NCI-H128 (cell line): ENCODE measurements around the gene ESRRA.

ENCODE experiments used
- DNase-seq: peaks from one replicate; lab custom pipeline; 2025; ENCODE audit not compliant: unreplicated experiment; lab: John Stamatoyannopoulos, UW

Gene ESRRA

DNA sequence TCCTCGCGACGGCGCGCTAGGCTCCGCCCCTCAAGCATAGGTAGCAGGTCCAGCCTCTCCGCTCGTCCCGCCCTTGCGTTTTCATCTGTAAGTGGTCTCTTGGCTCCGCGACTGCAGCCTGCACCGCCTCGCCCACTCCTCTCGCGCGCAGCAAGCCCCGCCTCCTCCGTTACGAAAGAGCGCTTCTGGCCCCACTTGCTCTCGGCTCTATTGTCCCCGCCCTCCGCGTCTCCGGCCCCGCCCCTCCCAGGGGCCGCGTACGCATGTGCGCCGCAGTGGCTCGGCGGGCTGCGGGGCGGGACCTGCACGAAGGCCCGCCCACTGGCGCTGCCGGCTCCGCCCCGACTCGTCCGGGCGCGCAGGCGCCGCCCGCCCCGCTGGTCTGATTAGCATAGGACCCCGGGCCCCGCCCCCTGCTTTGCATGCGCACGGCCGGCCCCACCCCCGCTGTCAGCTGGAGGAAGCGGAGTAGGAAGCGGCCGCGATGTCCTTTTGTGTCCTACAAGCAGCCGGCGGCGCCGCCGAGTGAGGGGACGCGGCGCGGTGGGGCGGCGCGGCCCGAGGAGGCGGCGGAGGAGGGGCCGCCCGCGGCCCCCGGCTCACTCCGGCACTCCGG, at the start of gene ESRRA:
ESRRA (plus strand) TSS at position 450 of the 616 bp plus-strand sequence. CDS start 1,656 bp downstream, outside the sequence.
- peak; percentile 99 for DNase-seq

GRCh38 chr11:64256300-64256699, 49.0 kb upstream of the ESRRA start:
- DNase-seq: no peak

- DNase-seq: no peak
These were observed 47.0 kb upstream of the ESRRA start for GRCh38 chr11:64258356-64258755.

DNA sequence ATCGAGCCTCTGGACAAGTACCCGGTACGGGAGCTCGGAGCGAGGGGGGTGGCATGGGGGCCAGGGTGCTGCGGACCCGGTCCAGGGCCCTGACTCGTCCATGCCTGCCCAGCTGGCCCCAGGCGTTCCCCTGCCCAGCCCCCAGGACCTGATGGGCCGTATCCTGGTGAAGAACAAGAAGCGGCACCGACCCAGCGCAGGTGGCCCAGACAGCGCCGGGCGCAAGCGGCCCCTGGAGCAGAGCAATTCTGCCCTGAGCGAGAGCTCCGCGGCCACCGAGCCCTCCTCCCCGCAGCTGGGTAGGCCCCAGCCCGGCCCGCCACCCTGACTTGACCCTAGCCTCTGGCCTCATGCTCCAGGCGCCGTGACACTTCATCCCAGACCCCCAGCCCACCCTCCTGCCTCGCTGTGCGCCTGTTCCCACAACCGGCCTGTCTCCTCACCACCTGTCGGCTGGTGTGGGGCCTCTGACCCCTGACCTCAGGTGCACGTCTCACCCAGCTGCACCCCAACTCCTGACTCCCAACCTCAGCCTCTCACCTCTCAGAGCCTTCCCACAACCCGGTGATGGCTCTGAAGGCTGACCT, 46.3 kb upstream of the ESRRA start:
- no peak for DNase-seq

DNA sequence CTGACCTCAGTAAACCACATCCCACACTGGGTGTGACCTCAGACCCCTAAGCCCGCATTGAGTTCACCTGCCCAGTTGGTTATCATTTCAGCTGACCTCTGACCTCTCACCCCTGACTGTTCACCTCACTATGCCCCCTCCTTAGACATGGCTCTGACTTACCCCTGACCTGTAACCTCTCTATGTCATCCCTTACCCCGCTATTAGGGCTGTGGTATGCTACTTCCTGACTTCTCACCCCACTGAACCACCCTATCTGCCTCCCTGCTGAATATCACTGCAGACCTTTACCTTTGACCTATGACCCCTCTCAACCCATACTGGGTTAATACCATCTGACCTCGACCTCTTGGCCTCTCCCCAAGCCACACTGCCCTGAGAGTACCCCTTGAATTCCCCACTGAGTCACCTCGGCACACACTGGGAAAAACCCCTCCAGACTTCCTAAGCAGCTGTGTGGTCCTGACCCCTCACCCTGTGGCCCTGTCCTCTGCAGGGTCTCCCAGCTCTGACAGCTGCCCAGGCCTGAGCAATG, 45.7 kb upstream of the ESRRA start:
- DNase-seq: no peak

DNA sequence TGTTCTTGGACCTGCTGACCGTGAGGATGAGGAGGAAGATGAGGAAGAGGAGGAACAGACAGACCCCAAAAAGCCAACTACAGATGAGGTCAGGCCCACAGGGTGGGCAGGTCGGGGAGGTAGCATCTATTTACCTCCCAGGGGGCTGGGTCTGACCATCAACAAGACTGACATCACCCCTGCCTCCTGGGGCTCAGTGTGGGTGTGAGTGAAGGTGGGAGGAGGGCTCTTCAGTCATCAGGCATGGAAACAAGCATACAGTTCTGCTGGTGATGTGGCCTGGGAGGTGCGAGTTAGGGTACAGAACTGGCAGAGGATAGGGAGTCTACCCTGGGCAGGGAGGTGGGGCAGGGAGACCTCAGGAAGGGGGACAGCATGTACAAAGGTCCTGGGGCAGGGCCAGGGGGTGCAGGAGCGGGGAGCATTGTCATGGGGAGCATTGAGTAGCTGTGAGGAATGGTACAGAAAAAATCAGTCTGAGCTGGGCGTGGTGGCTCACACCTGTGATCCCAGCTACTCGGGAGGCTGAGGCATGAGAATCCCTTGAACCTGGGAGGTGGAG, 45.1 kb upstream of the ESRRA start:
- no peak for DNase-seq

DNA sequence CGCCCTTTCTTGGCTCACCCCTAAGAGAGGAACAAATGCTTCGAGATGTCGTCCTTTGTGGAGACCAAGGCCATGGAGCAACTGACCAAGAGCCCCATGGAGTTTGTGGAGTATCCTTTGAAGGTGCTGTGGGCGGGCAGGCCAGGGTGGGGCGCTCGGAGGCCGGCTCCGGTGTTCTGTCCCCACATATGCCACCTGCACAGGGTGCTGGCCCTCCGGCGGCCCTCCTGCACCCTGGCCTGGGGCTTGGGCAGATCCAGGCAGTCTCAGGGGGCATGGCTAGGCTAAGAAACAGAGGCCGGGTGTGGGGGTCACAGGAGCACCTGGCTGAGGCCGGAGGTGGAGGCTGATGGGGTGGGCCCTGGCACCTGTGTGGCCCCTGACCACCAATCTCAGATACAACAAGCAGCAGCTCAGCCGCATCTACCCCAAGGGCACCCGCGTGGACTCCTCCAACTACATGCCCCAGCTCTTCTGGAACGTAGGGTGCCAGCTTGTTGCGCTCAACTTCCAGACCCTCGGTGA, 43.7 kb upstream of the ESRRA start:
- DNase-seq: no peak

DNA sequence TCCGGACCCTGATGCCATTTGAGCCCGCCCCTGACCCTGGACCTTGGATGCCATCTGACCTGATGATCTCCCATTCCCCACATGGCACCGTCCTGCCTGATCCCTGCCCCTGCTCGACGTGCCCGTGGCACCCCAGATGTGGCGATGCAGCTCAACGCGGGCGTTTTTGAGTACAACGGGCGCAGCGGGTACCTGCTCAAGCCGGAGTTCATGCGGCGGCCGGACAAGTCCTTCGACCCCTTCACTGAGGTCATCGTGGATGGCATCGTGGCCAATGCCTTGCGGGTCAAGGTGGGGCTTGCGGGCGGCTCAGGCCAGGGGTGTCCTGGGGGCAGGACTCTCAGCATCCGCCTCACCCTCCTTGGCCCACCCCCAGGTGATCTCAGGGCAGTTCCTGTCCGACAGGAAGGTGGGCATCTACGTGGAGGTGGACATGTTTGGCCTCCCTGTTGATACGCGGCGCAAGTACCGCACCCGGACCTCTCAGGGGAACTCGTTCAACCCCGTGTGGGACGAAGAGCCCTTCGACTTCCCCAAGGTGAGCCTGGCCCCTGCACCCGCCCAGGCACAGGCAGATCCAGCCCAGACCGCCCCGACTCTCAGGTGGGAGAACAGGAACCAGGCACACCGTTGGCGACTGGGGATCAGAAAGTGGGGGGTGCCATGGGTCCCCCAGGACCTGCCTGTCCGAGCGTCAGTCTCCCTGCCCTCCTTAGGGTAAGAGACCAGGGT, 42.9 kb upstream of the ESRRA start:
- no peak for DNase-seq

- no peak for DNase-seq
These were observed 42.0 kb upstream of the ESRRA start for GRCh38 chr11:64263021-64263946.

- DNase-seq: no peak
These were observed 41.4 kb upstream of the ESRRA start for GRCh38 chr11:64263947-64264317.

DNA sequence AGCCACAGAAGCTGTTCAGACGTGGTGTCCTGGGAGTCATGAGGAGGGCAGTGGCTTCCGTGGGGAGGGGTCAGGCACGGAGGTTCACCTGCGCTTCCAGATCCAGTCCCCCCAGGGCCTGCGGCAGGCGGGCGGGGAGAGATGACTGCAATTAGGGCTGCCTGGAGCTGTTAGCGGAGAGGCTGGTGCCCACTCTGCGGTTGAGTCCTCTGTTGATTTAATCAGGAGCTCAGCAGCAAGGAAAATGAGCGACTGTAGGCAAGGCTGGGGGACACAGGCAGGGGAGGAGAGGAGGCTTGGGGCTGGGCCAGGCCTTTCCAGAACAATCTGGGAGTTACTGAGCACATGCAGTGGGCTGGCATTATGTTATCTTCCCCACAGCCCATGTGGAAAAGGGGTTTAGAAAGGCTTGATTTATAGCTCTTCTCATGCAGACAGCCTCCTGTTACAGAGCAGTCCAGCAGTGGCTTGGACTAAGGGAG, 40.9 kb upstream of the ESRRA start:
- no peak for DNase-seq

- DNase-seq: no peak
These were observed 39.9 kb upstream of the ESRRA start for GRCh38 chr11:64265176-64266160.

GRCh38 chr11:64266339-64266738, 39.0 kb upstream of the ESRRA start:
- no peak for DNase-seq

- DNase-seq: no peak
These were observed 37.9 kb upstream of the ESRRA start for GRCh38 chr11:64267207-64267945.

- no peak for DNase-seq
These were observed 37.1 kb upstream of the ESRRA start for GRCh38 chr11:64268025-64268892.

DNA sequence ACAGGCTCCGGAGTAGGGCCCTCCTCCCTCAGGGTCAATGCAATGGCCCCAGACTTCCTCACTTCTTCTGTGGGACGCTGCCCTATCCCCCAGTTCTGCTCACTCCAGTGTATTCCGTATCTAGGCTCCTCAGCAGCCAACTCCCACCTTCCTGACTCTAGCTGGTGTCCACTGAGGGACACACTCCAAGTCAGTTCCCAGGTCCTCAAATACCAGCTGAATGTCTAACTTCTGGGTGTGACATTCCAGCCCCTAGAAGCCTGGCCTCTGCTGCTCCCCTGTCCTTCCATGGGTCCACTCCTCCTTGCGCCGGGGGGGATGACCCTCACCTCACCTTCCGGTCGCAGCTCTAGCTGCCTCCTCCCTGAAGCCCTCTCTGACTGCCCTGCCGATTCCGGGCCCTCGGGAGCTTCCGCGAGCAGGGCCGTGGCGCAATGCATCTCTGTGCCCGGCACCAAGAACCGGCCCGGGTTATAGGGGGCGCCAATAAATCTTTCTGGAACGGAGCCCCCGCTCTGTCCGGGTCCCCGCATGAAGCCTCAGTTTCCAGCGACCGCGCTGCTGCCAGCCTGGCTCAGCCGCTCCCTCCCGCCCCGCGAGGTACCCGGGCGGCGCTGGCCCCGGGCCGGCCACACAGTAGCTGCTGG, 36.3 kb upstream of the ESRRA start:
- DNase-seq: no peak
